NCI-H1417 (cell line): ENCODE measurements around the gene LUC7L3.
"Not testable (repeated sequence)": the region's sequence is repeated elsewhere in the genome, so short reads cannot be mapped to it uniquely, and the experiment has no call there.

Source experiments
- DNase-seq, 3 experiments: peaks; one replicate each; lab custom pipeline; 2025; lab: John Stamatoyannopoulos, UW

Gene LUC7L3

DNA sequence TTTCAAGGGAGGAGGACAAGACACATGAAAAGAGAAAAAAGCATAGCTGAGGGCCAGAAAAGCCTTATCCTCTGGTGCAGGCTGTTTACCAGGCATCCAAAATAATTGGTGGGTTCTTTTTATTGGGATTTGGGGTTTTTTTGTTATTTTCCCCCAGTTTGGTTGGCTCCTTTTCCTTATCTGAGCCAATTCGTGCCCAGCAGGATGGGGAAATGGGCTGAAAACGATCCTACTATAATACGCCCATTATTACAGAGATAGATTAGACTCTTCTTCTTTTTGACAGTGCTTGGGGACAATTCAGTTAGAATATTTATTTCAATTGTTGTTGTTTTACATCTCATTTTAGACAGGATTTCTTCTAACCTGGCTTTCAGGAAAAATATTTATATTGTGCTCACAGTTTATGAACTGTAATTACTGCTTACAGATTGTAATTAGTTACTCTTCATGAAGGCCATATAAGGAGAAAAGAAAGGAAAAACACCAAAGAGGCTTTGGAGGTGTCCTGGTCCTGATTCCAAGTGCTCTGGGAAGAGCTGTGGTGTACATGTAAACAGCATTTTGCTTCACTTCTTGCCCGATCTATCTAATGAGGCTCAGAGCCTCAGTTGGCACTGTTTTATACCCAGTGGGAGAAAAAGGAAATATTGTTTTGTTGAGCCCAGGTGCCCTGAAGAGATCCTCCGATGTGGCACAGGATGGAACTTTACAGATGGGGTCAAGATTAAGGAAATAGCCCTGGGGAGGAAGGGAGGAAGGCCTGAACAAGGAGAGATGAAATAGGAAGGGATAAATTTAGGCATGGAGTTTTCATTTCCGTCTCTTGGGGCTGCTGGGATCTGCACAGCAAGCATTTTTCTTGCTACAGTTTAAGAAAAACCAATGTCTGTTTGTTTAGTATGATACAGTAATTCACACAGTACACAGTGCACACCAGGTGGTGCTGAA, 11.1 kb upstream of the LUC7L3 start:
- peak; percentile 18 to 72 (median 48) for DNase-seq

DNA sequence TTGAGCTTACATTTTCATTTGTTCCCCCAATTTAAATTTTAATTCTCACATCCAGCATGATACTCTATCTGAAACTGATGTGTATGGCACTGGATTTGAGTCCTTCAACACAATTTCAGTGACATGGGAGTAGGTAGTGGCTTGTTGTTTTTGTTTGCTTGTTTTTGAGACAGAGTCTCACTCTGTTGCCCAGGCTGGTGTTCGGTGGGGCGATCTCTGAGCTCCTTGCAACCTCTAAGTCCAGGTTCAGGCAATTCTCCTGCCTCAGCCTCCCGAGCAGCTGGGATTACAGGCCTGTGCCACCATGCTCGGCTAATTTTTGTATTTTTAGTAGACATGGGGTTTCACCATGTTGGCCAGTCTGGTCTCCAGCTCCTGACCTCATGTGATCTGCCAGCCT, 10.3 kb upstream of the LUC7L3 start:
- DNase-seq, result not testable (repeated sequence)

DNA sequence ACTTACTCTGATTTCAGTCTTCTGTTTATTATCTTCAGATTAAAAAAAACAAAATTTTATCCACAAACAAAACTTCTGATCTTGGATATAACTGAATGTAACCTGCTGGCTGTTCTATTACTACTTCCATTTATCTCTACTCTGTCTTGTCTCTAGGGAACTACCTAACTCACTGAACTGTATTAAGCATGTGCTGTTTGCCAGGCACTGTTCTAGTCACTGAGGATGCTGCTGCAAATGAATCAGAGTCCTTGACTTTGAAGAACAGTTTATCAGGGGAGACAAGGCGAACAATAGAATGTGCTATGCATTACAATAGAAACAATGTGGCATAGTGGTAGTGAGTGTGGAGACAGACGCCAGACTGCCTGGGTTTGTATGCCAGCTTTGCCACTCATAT, 9.4 kb upstream of the LUC7L3 start:
- DNase-seq, result no peak

DNA sequence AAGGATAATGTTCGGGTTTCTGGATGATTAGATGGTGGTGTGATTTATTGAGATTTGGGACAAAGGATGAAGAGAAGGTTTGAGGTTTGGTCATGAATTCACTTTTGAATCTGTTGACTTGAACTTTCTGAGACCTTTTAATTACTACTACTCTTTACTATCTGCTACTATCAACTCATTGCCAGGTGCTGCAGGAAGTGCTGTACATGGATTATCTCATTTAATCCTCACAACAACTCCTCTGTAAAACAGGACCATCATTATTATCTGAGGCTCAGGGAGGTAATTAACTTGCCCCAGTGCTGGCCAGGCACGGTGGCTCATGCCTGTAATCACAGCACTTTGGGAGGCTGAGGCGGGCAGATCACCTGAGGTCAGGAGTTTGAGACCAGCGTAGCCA, 8.8 kb upstream of the LUC7L3 start:
- DNase-seq, result no peak

DNA sequence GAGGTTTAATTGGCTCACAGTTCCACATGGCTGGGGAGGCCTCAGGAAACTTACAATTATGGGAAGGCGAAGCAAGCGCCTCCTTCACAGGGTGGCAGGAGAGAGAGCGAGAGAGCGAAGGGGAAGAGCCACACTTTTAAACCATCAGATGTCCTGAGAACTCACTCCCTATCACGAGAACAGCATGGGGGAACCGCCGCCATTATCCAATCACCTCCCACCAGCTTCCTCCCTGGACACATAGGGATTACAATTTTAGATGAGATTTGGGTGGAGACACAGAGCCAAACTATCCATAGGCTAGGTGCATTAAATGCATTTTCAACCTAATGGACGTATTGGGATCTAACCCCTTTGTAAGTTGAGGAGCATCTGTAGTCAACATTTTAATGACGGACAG, 6.8 kb upstream of the LUC7L3 start:
- no peak for DNase-seq

DNA sequence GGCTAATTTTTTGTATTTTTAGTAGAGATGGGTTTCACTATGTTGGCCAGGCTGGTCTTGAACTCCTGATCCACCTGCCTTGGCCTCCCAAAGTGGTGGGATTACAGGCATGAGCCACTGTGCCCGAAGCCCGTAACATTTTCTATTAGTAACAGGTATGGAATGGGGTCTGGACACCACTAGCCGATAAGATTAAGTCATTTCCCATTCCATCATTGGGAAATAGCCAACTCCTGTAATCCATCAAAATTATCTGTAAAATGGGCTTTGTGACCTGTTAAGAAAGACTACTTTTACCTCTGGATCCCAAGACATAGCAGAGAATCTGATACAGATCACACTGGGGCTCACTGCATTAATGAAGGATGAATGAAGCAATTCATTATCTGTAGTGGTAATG, 3.9 kb upstream of the LUC7L3 start:
- no peak for DNase-seq

DNA sequence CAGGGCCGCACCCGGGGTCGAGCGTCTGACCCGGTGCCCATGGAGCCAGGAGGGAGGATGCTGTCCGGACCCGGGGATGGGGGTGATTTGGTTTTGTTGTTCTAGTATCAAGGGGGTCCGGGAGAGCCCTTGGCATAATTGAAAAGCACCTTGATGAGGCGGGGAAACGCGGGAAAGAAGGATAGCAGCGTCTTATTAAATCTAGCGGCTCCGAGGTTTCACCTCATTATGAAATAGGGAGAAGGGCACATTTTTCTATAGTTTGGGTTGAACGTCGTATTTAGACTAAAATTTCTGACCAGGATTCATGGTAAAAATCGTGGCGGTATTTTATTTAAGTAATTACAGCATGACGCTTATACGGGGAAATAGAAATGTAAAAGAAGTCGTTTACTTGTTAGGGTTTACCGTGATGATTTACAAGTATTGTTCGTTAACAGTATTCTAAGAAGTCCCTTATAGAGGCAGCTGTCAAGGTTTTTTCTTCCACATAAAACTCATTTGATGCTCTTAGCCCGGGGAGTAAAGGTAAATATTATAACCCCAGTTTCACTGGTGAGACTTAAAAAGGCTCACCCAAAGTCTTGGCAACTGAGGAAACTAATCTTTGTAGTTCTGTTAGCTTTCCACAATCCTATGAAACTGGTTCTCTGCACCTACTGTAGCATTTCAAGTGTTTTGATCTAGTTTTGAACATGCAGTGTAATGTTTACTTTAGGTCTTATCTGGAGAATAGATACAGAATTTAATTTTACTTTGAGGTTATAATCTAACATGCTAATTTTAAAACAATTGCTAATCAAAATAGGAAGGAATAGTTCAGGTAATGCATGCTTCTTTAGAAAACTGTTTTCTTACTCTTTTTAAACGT, 756 bp downstream of the LUC7L3 start:
- DNase-seq, result peak in 1 of 3 experiments; percentile 85

DNA sequence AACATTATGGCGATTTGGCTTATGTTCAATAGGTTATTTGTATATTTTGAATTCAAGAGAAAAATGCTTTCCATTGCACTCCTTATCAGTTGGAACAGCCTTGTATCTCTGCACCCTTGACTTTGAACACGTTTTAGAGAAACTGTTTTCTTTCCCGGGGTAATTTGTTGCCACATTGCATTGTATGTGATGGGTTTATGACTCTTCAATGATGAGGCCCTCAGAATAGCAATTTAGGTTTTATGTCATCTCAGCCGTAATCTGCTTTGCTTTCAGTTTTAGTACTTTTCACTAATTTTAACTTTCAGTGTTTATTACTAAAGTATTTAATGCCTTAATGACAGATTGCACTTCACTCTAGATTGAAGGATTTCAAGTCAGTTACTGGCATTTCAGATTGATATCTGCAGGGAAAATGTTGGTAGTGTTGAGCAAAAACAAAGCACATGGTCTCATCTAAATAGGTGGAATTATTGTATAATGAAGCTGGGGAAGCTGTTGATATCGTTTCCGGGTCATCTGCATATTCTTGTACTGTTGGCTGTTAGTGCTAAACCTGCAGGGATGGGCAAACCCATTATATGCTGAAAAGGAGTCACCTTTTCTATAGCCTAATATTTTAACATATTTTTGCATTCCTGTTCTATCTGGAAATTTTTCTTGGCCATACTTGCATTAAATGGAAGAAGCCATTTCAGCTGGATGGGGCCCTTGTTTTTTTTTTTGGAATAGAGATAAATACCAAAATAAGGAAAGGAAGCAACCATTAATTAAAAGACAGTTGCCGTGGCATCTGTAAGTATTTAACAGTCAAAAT, 2.0 kb downstream of the LUC7L3 start:
- peak in 1 of 3 experiments; percentile 30 for DNase-seq

DNA sequence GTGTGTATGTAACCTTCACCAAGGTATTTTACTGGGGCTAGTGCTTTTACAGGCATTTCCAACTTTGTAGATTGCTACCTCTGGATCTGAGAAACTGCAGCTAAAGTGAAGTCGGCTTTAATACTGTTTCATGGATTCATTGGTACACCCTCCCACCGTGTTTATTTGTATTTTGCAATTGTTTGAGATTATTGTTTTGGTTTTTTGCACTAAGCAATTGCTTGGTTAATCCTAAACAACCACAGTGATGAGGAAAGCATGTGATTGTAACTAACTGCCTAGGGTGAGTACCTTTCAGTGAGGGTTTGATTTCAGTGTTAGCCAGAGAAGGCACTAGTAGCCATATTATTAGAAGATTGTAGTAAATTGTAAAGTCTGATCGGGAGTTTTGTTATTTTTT, 3.3 kb downstream of the LUC7L3 start:
- no peak for DNase-seq

DNA sequence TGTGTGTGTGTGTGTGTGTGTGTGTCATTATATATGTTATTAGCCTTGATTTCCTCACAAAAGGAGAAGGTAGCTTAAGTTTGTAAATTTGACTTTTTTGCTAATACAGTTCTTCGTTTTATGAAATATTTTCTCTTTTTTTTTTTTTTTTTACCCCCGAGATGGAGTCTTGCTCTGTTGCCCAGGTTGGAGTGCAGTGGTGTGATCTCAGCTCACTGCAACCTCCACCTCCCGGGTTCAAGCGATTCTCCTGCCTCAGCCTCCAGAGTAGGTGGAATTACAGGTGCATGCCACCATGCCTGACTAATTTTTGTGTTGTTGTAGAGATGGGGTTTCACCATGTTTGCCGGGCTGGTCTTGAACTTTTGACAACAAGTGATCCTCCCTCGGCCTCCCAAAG, 5.2 kb downstream of the LUC7L3 start:
- DNase-seq, result not testable (repeated sequence)

DNA sequence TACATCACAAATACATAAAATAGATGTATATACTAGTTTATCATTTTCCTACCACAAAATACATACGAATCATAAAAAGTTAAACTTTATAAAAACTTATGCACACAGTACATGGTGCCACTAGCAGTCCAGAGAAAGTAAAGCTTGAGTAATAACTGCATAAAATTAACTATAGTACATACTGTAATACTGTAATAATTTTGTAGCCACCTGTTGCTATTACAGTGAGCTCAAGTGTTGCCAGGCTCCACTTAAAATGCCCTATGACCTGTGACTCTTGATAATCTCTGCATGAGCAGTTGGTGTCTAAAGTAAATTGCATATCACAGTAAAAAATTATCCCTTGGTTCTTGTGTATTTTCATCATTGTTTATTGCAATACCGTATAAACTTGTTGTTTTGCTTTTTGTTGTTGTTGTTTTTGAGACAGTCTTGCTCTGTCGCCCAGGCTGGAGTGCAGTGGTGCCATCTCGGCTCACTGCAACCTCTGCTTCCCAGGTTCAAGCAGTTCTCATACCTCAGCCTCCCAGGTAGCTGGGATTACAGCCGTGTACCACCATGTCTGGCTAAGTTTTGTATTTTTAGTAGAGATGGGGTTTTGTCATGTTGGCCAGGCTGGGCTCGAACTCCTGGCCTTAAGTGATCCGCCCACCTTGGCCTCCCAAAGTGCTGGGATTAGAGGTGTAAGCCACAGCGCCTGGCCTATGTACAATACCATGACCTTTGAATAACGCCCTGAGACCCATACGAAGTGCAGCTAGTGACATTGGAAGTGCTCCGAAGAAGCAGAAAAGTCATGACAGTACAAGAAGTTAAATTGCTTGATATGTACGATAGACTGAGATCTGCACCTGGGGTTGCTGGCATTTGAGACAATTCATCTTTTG, 6.6 kb downstream of the LUC7L3 start:
- DNase-seq, result no peak

DNA sequence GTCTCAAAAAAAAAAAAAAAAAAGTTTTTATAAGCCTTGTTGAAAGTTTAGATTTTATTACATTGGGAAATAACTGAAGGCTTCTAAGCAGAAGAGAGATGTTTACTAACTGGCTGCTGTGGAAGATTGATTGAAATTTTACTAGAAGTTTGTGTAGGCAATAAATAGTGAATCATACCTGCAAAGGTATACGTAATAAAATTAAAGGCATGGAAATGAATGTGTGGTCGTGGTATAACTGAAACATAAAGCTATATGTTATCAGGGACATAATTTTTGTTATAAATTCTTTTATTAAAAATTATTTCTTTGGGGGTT, 8.7 kb downstream of the LUC7L3 start:
- no peak for DNase-seq

DNA sequence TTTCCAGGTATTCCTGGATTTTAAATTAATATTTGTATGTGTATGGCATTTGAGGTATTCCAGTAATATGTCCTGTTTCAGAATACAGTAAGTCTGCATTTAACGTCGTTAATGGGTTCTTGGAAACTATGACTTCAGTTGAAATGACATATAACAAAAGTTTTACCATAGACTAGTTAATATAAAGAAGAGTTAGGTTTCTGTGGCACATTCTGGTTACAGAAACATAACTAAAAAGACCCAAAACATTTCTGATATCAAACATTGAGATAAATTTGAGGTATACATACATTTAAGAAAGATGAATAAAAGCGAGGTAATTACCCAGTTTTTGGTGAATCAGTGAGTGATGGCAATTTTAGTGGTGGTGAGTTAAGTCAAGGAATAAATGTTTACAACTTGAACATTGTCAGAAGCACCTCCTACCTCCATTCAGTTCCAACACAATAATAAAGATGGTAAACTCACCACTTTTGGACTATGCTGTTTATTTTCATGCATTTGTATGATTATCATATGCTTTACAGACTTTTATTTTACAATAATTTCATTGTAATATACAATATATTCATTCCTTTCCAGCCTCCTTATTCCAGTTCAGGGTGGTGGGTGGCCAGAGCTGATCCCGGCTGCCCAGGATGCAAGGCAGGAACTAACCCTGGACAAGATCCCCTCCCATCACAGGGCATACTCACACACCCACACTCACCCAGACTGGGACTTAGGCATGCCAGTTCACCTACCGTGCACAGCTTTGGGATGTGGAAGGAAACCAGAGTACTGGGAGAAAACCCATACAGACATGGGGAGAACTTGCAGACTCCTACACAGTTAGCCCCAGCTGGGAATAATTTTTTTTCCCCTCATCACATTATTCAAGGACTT, 9.7 kb downstream of the LUC7L3 start:
- no peak for DNase-seq

DNA sequence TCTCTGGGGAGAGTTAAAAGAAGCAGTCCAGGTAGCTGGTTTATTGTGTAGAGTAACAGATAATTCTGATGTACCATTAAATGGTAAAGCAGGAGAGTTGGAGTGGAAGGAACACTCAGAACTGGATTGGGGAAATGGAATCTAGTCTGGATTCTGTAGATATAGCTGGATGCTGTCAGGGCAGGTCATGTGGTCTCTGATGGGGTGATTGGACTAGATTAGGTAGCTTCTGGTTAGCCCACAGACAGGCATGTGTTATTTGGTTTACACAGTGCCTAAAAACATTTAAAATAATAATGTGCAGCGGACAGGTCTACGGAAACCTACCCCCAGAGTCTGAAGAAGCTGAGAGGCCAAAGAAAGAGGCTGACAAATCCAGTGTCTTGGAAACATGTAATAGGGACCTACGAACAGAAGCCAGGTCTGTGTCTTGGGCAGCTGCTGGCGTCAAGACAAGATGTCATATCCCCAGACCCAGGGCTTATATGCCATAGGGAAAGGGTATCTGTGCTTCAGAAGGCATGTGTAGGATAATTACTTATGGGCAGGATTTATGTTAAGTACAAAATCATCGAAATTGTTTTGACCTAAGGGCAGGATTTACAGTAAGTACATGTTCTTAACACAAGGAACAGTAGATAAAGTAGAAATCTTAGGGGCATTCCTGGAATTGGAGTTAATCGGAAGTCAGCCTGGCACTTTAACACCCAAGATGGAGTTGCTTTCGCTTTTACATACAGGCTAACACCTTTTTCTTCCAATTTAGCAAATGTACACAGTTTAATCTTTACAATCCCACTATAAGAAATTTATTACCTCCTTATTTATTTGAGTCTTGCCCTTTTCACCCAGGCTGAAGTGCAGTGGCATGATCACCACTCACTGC, 12.4 kb downstream of the LUC7L3 start:
- DNase-seq, result no peak

DNA sequence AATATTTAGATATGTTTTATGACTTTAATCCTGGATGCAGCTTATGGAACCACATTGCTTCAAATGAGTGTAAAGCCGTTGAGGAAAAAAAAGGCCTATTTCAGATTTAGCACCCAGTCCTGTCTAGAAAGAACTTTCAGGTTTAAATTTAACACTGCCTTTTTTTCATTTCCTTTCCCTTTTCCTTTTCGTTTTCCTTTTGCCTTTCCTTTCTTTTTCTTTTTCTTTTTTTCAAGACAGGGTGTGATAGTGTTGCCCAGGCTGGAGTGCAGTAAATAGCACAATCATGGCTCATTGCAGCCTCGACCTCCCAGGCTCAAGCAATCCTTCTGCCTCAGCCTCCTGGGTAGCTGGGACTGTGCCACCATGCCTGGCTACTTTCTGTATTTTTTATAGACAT, 15.9 kb downstream of the LUC7L3 start:
- no peak for DNase-seq

DNA sequence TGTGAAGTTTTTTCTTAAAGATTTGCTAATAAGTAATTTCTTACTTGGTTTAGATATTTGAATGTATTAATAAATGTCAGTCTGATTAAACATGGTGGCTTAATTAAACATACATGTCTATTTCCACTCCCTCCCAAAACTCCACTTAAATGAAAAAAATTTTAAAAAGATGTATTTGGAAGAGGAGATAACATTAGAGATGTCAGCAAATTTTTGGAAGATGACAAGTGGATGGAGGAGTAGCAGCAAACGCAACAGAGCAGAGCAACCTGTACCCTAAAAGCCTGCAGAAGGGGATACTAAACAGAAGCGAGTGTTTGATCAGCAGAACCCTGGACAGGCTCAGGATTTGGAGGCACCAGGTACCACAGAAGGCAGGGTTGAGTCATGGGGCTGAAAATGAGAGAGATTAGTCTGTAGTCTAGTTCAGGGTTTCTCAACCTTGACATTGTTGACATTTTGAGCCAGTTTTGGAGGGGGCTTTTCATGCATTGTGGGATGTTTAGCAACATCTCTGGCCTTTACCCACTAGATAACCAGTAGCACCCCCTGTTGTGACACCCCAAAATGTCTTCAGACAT, 17.8 kb downstream of the LUC7L3 start:
- no peak for DNase-seq

DNA sequence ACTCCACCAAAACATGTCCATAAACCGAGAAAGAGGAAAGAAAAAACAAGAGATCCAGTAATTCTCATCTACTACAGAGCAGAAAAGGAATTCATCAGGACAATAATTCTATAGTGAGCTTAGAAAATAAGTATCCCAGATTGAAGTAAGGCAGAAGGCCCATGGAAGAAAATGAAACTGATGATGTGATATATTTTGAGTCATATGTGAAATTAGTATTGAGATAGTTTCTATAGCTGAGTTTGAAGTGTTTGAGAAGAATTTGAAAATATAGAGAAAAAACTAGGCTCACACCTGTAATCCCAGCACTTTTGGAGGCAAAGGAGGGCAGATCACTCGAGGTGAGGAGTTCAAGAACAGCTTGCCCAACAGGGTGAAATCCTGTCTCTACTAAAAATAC, 19.7 kb downstream of the LUC7L3 start:
- no peak for DNase-seq

DNA sequence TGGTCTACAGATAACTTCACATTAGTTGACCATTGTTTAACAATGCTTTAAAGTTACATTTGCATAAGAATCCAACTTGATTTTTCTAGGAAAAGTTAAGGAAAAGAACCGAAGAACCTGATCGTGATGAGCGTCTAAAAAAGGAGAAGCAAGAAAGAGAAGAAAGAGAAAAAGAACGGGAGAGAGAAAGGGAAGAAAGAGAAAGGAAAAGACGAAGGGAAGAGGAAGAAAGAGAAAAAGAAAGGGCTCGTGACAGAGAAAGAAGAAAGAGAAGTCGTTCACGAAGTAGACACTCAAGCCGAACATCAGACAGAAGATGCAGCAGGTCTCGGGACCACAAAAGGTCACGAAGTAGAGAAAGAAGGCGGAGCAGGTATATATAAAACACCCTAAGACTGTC, 26.2 kb downstream of the LUC7L3 start:
- DNase-seq, result no peak

DNA sequence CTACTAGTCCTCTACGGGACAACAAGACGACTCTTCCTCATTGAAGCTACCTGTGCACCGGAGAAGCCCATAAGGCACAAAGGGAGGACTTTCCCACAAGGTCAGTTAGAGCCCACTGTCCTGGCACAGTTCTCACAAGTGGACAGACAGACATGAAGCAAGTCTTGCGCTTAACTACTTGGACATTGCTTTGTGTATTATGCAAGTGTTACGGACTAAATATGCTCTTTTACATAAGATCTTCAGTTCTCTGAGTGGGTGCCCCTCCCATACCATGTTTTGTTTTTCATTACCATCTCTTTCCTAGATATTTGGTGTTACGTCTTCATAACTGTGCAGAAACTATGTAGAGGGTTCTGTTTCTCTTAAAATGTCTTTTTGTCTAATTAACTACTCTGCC, 29.8 kb downstream of the LUC7L3 start:
- no peak for DNase-seq
